GM18520 (cell line): Measurements from ENCODE around the gene GABARAP.

Experiments used
- ATAC-seq: cut with Tn5 transposase; IDR thresholded peaks from one replicate; pipeline ENCODE4 v1.9.1; 2021; ENCODE audit not compliant: unreplicated experiment

The GABARAP gene

GRCh38 chr17:7223375-7223774, 18.9 kb downstream of the GABARAP start:
- ATAC-seq, result no peak

DNA sequence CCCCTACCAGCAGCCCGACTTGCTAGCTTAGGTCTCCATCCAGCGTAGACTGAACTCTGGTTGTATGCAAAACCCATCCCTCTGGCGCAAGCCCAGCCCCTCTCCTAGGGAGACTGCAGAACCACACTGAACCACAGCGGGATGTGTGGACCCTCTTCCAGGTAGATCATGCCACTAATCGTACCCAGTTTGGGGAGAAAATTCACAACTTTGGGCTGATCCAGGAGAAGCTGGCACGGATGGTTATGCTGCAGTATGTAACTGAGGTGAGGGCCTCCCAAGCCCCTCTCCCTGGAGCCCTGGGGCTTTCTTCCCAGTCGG, 19.3 kb downstream of the GABARAP start:
- ATAC-seq, result no peak

DNA sequence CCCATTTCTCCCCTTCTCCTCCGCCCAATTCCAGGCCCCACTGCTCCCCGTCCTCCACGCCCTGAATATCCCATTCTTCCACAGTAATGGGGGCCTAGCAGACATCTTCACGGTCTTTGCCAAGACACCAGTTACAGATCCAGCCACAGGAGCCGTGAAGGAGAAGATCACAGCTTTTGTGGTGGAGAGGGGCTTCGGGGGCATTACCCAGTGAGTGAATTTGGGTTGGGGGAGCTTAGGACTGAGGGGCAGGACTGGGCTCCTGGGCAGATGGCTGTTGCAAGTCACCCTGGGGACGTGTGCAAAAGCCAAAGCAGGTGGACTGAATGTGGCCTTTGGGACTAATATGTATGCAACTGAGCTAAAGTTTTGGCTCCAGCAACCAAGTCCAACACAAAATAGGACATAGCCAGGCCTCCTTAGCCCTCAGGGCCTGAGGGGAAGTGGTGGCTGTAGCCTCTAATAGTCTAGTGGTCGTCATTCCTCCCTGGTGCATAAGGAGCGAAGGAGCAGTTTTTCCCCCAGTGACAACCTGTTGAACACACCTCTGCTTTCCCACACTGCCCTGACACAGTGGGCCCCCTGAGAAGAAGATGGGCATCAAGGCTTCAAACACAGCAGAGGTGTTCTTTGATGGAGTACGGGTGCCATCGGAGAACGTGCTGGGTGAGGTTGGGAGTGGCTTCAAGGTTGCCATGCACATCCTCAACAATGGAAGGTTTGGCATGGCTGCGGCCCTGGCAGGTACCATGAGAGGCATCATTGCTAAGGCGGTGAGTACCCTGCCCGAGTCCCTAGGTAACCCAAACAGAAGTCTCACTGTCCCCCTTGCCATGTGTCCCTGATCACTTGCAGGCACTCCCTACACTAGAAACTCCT, 19.9 kb downstream of the GABARAP start:
- no peak for ATAC-seq

- no peak for ATAC-seq
These were observed 20.8 kb downstream of the GABARAP start for GRCh38 chr17:7221278-7222092.

GRCh38 chr17:7220593-7221277, 21.5 kb downstream of the GABARAP start:
- ATAC-seq, result no peak

DNA sequence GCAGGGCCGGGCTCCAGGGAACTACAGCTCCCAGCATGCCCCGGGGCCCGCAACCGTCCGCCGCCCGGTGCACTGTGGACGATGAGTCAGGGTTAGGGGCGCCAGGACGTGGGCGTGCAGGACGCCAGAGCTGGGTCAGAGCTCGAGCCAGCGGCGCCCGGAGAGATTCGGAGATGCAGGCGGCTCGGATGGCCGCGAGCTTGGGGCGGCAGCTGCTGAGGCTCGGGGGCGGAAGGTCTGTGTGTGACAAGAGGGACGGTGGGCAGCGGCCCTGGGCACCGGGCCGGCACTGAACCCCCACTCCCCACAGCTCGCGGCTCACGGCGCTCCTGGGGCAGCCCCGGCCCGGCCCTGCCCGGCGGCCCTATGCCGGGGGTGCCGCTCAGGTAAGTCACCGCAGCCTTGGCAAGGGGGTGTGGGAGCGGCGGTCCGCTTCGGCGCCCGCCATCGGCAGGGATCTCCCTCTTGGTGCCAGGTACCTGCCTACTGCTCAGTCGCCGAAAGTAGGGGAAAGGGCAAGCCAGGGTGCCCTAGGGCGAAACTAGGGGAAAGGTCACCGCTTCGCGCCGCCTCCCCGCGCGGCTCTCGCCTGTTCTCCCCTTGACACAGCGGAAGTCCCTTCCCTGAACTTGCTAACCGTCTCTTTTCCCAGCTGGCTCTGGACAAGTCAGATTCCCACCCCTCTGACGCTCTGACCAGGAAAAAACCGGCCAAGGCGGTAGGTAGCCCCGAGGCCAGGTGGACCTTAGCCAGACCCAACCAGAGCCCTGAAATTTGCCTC, 22.2 kb downstream of the GABARAP start, which contains the start of the genes ACADVL and DLG4:
TSS of gene ACADVL (plus strand) at position 127 of the 781 bp plus-strand sequence. CDS start at position 174, 47 bp downstream.
TSS of gene DLG4 (minus strand) at position 25 of the 781 bp plus-strand sequence.
- ATAC-seq, result no peak

GRCh38 chr17:7219229-7219811, 22.9 kb downstream of the GABARAP start:
- ATAC-seq, result no peak

DNA sequence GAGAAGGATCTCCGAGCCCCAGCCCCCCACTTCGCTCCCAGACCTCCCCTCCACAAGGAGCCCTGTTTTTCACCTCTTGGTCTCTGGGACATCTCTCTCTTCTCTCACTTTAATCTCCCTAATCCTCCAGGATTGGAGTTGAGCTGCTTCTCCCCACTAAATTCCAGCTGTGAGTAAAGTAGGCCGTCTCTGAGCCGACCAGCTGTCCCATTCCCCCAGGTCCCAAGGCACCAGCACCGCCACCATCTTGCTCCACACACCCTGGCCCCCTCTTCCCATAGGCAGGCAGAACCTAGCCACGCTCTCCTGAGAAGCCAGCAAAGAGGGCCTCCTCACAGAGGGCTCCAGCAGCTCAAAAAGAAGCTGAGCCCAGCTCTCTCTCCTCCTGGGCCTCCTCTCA, 23.5 kb downstream of the GABARAP start:
- ATAC-seq, result no peak

DNA sequence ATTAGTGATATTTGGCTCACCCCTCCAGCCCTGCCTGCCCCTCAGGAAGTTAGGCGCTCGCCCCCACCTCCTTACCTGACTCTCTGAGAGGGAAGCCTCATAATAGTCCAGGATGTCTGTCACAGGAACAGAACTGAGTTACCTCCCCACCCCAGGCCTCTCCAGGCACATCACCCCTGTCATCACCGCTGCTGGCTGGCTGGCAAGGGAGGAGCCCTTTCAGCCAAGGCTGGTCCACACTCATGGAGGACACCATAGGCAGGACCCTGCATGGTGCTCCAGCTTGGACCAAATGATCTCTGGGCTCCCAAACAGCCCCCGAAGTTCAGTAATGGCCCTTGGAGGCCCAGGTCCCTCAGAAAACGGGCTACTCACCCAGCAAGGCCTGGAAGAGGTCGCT, 24.1 kb downstream of the GABARAP start:
- no peak for ATAC-seq

GRCh38 chr17:7217113-7217987, 24.9 kb downstream of the GABARAP start:
- no peak for ATAC-seq

DNA sequence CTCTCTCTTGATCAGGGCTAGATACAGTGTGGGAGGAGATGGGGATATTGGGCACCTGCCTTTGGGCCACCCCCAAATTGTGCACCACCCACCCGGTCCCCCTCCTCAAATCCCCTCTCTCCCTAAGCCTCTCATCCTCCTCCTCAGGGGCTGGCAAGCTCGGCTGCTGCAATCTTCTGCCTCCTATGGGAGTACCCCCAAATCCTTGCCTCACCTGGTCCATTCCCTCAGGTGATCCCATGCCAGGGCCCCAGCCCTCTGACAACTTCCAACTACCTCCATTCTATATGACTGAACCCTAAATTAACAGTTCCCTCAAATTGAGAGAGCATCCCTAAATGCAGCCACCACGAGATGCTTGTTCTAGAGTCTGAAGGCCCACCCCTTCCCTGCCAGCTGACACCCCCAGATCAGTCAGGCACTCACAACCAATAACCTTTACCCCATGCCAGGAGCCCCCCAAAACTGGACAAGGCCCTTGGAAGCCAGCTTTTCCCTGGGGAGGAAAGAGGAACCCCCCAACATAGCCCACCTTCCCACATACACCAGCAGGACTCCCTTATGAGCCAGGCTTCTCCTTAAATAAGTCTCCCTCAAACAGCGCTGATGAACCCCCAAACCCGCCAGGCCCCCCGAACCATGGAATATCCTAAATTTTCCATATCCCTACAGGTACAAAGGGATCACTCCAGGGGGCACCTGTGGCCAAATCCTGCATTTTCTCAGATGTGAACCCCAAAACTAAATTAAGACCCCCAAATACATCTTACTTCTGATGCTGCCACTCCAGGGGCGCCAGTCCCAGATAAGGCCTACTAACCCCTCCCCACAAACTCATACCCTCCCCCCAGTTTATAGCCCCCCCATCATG, 25.8 kb downstream of the GABARAP start:
- ATAC-seq, result no peak

DNA sequence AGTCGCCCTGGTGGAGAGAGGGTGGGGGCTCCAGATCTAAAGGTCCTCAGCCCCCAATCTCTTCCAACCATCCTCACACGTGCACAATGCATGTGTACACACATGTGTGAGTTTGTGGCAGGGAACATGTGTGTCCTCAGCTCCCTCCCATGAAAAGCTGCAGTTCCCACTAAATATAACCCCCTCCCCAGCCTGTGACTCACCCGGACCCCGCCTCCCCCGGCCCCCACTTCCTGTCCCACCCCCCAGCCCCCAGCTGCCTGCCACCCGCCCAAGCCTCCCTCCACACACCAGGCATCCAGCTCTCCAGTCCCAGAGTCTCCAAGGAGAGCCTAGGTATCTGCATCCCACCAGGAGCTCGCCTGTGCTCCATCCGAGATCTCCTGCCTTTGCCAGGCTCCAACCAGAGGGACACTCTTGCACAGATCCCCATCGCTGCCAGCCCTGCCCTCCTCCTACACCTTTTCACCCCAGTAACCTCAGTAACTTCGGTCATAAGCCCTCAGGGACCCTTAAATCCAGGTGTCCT, 26.5 kb downstream of the GABARAP start:
- no peak for ATAC-seq

DNA sequence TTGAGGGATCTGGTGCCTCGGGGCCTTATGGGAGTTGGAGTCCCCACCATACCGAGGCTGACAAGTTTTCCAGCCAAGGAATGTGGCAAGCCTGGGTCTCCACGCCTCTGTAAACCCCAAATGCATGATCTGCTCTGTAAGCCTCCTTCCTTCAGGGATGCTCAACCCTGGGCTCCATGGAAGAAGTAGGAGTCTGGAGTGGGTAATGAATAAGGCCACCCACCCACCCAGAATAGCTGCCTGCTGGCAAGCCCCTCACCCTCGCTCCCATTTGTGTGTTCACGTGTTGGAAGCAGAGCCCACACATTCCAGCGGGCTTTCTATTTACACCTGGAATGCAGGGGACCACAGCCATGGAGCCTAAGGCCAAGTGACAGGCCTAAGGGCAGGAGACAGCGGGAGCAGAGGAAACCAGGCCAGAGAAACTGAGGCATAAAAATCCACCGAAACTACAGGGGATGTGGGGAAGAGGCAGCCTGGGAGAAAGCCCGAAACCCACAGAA, 27.1 kb downstream of the GABARAP start:
- ATAC-seq, result no peak

DNA sequence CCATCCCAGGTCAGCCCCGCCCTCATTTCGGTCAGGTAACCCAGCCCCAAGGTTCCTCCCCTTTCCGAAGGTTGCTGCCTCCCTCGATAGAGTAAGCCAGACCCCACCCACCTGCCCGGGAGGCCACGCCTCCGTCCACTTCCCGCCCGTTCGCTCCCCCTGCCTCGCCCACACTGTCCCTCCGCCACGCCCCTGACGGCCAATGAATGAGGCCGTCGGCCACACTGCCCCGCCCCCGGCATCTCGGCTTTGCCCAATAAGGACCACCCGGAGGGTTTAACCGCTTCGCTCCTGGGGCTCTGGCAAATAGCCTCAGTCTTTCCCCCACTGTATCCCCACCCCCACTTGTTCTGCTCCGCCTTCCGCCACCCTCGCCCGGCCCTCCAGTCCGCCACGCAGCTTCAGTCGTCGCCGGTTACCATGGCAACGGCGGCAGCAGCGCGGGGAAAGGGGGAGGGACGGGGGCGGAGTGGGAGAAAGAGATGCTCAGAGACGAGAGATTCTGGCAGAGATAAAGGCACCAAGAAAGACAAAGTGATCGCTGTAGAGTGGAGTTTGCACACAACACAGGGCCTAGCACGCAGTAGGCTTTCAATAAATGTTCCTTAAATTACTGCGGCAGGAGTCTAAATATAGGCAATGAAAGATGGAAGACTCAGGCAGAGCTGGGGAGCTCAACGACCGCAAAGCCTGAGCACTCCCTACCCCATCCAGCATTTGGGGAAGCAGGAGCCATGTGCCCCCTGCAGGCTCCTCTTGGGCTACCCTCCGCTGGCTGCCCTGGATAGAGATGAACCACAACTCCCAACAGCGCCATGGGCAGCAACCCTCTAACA, 27.7 kb downstream of the GABARAP start:
- ATAC-seq, result peak; percentile 79

- no peak for ATAC-seq
These were observed 28.4 kb downstream of the GABARAP start for GRCh38 chr17:7213895-7214299.

GRCh38 chr17:7211491-7212273, 30.6 kb downstream of the GABARAP start:
- ATAC-seq, result no peak
